Measurements from ENCODE around the gene ZNF804A. TPM values are rescaled to one million over a fixed set of nuclear protein-coding genes. Genes with fewer than 3 reads are reported as not detected.

ZNF804A gene
- total RNA-seq, 1 donor from 2014 or later = not detected

- Mint-ChIP-seq H3K27ac (ENCODE audit: unreplicated experiment) (no peak overlapping the region), H3K4me3 (ENCODE audit: unreplicated experiment) (no peak overlapping the region), H3K4me1 (ENCODE audit: unreplicated experiment) (no peaks in the 10 kb centered on the region), H3K9me3 (ENCODE audit: unreplicated experiment) (peaks cover 8% of the 10 kb centered on the region), H3K36me3 (ENCODE audit: unreplicated experiment) (no peaks in the 10 kb centered on the region), H3K27me3 (ENCODE audit: unreplicated experiment) (peaks cover 2% of the 10 kb centered on the region)
- no peak for TF ChIP-seq CTCF (IDR thresholded peaks at IDR 0.05)
- DNase-seq (ENCODE audit: extremely low spot score, unreplicated experiment) = no peak
Observed at GRCh38 chr2:184799379-184799778, 201.1 kb downstream of the ZNF804A start.

GRCh38 chr2:184814421-184814820 is 216.1 kb downstream of the ZNF804A start:
- DNase-seq (ENCODE audit: extremely low spot score, unreplicated experiment) = no peak
- H3K36me3 Mint-ChIP-seq (ENCODE audit: unreplicated experiment) = no peaks in the 10 kb centered on the region
- no peak overlapping the region for H3K4me3 Mint-ChIP-seq (ENCODE audit: unreplicated experiment)
- H3K9me3 Mint-ChIP-seq (ENCODE audit: unreplicated experiment) = peaks cover 17% of the 10 kb centered on the region
- no peaks in the 10 kb centered on the region for H3K27me3 Mint-ChIP-seq (ENCODE audit: unreplicated experiment)
- no peak overlapping the region for H3K27ac Mint-ChIP-seq (ENCODE audit: unreplicated experiment)
- TF ChIP-seq CTCF (IDR thresholded peaks at IDR 0.05) = no peak
- H3K4me1 Mint-ChIP-seq (ENCODE audit: unreplicated experiment) = no peaks in the 10 kb centered on the region

GRCh38 chr2:184815824-184816223 is 217.5 kb downstream of the ZNF804A start:
- Mint-ChIP-seq H3K27me3 (ENCODE audit: unreplicated experiment) (no peaks in the 10 kb centered on the region), H3K36me3 (ENCODE audit: unreplicated experiment) (no peaks in the 10 kb centered on the region), H3K9me3 (ENCODE audit: unreplicated experiment) (peaks cover 17% of the 10 kb centered on the region), H3K4me1 (ENCODE audit: unreplicated experiment) (no peaks in the 10 kb centered on the region), H3K4me3 (ENCODE audit: unreplicated experiment) (no peak overlapping the region), H3K27ac (ENCODE audit: unreplicated experiment) (no peak overlapping the region)
- no peak for TF ChIP-seq CTCF (IDR thresholded peaks at IDR 0.05)
- DNase-seq (ENCODE audit: extremely low spot score, unreplicated experiment) = no peak

GRCh38 chr2:184824597-184824996 is 226.3 kb downstream of the ZNF804A start:
- H3K27ac Mint-ChIP-seq (ENCODE audit: unreplicated experiment) = no peak overlapping the region
- H3K4me1 Mint-ChIP-seq (ENCODE audit: unreplicated experiment) = no peaks in the 10 kb centered on the region
- H3K4me3 Mint-ChIP-seq (ENCODE audit: unreplicated experiment) = no peak overlapping the region
- no peak for DNase-seq (ENCODE audit: extremely low spot score, unreplicated experiment)
- H3K9me3 Mint-ChIP-seq (ENCODE audit: unreplicated experiment) = no peaks in the 10 kb centered on the region
- H3K27me3 Mint-ChIP-seq (ENCODE audit: unreplicated experiment) = no peaks in the 10 kb centered on the region
- H3K36me3 Mint-ChIP-seq (ENCODE audit: unreplicated experiment) = no peaks in the 10 kb centered on the region
- TF ChIP-seq CTCF (IDR thresholded peaks at IDR 0.05) = no peak

GRCh38 chr2:184830531-184830930 is 232.2 kb downstream of the ZNF804A start:
- H3K36me3 Mint-ChIP-seq (ENCODE audit: unreplicated experiment) = no peaks in the 10 kb centered on the region
- H3K4me3 Mint-ChIP-seq (ENCODE audit: unreplicated experiment) = no peak overlapping the region
- DNase-seq (ENCODE audit: extremely low spot score, unreplicated experiment) = no peak
- no peaks in the 10 kb centered on the region for H3K9me3 Mint-ChIP-seq (ENCODE audit: unreplicated experiment)
- no peak overlapping the region for H3K27ac Mint-ChIP-seq (ENCODE audit: unreplicated experiment)
- TF ChIP-seq CTCF (IDR thresholded peaks at IDR 0.05) = no peak
- no peaks in the 10 kb centered on the region for H3K4me1 Mint-ChIP-seq (ENCODE audit: unreplicated experiment)
- H3K27me3 Mint-ChIP-seq (ENCODE audit: unreplicated experiment) = no peaks in the 10 kb centered on the region

All from osteocyte (in vitro differentiated cells).